ENCODE data around the gene VPS33B.
A peak's percentile ranks its signal among the peaks of the same experiment; 100 is the strongest.
"Not testable (repeated sequence)": the region's sequence is repeated elsewhere in the genome, so short reads cannot be mapped to it uniquely, and the experiment has no call there.

VPS33B gene
- long read RNA-seq, donor 1, partial matches to known transcripts, result 0 of 2 reads
- long read RNA-seq, donor 1, other reads (novel, unspliced or antisense), result 0 of 2 reads
- long read RNA-seq, donor 2, partial matches to known transcripts, result 0 of 1 reads
- long read RNA-seq, donor 2, other reads (novel, unspliced or antisense), result 0 of 1 reads
- long read RNA-seq, donor 3, partial matches to known transcripts, result 0 of 1 reads
- long read RNA-seq, donor 3, other reads (novel, unspliced or antisense), result 0 of 1 reads
- long read RNA-seq, donor 4, result 0 reads
- long read RNA-seq, donor 5, partial matches to known transcripts, result 0 of 3 reads
- long read RNA-seq, donor 5, other reads (novel, unspliced or antisense), result 0 of 3 reads
- long read RNA-seq, donor 6, partial matches to known transcripts, result 0 of 1 reads
- long read RNA-seq, donor 6, other reads (novel, unspliced or antisense), result 0 of 1 reads
- long read RNA-seq, donor 7, result 0 reads
- long read RNA-seq, donor 8, result 0 reads

DNA sequence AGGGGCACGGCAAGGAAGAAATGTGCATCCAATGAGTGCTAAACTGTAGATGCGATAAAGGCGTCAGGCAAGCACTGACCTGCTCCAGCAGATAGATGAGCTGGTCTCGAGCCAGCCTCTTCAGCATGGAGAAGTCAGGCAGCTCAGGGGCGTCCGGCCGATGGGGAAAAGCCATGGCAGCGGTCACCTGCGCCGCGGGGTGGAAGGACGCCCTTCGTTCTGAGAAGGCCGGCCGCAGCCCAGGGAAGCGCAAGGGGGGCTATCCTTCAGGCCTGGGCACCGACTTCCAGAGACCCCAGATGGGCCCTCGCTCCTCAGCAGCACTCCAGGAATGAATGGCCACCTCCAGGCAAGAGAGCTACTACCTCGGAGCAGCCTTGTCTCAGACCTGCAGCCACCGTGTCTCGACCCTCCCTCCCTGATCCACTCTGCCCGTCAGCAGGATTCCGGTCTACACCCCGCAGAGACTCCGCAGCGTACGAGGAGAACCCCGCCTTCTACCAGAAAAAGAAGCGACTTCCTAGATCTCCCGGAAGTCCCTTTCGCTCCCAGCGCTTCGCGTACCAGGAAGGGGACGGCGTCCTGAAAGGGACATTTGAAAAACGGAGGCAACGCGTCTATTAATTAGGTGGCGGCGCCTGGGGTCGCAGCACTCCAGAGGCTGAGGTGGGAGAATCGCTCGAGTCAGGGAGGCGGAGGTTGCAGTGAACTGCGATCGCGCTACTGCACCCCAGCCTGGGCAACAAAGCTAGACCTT is at the start of gene VPS33B:
TSS of gene VPS33B (minus strand) at position 520 of the 757 bp plus-strand sequence. CDS start at position 175, 345 bp downstream.
- peak; percentile 83 for DNase-seq

DNA sequence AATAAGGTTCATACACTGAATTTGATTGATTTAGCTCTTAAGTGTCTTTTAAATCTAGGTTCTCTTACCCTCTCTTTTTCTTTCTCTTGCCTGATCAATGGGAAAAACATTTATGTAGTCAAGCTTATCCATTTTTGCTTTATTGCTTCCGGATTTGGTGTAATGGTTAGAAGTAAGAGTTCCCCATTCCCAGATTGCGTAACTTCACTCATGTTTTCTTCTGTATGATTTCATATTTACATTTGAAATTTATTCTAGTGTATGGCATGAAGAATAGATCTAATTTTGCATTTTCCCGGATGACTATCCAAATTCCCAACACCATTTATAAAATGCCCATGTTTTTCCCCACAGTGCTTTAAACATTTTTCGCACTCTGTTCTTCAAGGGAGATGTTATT is 49.8 kb upstream of the VPS33B start:
- DNase-seq, result no peak

DNA sequence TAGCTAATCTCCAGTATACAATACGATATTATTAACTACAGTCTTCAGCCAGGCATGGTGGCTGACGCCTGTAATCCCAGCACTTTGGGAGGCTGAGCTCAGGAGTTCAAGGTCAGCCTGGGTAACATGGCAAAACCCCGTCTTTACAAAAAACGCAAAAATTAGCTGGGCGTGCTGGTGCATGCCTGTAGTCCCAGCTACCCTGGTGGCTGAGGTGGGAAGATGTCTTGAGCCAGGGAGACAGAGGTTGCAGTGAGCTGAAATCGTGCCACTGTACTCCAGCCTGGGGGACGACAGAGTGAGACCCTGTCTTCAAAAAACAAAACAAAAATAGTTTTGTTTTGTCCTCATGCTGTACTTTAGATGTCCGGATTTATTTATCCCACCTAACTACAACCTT is 48.5 kb upstream of the VPS33B start:
- DNase-seq, result no peak

DNA sequence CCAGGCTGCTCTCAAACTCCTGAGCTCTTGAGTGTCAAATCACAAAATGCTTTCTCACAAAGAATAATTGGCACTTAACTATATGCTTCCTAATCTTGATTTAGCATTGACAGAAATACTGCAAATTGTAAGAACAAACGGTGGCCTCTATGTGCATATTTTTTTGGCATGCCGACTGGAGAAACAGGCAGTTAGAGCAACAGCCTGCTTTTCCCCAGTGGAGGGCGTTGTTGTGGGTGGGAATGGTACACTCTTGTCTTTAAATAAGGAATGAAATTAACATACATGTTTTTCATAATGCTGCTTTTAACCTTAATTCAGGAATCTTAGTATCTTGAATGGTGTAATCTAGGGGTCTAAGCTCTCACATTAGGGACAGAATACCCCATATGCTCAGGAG is 46.6 kb upstream of the VPS33B start:
- no peak for DNase-seq

DNA sequence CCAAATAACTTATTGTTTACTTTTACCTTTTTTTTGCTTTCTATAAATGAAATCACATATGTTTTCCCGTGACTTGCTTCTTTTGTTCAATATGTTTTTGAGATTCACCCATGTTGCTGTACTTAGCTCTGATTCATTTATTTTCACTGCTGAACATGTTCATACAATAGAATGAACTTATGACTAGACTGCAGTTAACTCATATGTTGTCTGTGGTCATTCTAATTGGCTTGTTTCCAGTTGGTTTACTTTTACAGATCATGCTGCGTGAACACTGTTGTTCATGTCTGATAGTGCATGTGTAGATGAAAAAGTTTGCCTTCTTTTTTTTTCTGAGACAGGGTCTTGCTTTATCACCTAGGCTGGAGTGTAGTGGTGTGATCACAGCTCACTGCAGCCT is 46.0 kb upstream of the VPS33B start:
- DNase-seq, result no peak

DNA sequence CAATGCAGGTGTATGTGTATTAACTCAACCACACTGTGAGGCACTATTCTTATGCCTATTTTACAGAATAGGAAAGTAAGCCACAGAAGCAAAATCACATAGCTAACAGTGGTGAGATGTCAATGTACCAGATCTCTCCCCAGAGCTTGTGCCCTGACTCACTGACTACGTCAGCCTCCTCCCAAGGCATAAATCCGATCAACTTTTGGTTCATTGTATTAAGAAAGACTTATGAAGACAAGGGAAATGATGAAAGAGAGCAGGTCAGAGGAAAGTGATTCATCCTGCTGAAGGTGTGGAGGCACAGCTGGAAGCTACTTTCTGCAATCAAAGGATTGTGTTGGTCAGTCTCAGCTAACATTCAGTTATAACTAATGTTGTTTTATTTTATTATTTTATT is 44.6 kb upstream of the VPS33B start:
- DNase-seq, result no peak

DNA sequence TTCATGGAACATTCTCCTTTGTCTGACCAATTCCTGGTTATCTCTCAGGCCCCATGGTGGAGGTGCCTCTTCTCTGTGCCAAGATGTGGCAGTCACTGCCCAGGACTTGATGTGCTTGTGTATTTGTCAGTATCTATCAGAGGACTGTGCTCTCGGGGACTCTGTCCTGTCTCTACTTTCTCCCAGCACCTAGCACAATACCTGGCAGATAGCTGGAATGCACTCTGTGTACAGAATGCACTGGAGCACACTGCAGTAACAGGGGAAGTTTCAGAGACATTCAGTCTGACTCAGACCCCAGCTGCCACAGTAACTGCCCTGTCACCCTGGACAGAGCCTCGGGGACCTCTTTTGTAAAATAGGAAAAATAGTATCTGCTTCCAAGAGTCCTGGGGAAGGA is 43.1 kb upstream of the VPS33B start:
- no peak for DNase-seq

DNA sequence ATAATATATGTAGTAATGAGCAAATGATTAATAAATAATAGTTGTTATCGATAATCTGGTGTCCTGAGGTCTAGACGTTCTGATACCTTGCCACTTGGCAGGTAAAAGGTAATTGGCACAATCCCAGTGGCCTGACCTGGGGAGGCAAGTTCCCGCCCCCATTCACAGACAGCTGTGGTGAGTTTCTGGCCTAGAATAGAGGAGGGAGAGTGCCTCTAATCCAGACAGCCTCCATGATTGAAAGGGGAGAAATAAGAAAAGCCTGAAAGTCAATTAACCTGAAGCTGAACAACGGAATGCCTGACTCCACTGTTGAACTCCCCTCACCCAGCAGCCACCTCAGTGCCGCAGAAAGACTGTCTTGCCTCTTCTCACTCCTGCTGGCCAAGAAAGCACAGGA is 39.6 kb upstream of the VPS33B start:
- DNase-seq, result no peak

DNA sequence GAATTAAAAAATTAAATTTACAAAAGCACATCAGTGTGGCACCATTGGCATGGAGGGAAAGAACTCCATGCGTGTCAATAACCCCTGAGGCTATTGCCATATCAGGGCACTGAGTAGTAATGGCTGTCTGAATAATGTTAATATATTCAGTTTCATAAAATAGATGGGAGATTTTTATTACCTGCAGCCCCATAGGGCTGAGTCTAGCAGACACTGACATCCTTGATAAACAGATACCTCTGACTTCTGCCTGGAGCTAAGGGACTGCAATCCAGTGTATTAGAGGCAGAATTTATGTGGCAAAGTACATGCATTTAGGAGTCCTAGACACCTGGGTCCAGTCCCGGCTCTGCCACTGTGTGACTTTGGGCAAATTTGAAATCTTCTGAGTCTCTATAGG is 38.8 kb upstream of the VPS33B start:
- DNase-seq, result no peak

DNA sequence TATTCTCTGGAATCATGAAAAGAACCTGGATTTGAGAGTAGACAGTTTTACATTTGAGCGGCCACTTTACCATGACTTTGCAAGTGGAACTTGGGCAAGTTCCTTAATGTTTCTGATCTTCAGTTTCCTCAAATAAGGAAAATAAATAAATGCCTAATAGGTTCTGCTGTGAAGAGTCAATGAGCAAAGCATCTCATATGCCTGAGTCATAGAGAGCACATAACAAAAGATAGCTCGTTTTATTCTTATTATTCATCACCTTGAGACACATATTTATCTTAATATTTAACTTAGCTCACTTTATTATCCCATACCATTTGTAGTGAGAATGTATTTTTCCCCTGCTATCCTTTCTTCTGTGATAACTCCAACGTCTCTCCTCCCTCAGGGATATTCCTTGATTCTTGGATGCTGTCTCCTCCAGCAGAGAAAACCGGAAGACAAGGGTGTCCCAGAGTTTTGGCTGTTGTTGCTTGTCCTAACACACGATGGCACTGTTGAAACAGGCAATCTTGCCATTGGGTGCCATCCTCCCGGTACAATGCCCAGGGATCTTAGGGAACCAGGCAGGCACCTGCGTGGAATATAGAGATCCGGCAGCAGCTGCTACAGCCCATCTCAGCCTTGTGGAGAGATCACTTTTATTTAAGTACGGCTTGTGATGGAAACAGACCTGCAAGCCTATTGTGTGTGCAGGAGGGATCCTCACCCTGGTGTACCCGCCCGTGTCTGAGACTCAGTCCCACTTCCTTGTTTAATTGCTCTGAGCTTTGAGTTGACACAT is 33.3 kb upstream of the VPS33B start:
- DNase-seq, result peak; percentile 29

DNA sequence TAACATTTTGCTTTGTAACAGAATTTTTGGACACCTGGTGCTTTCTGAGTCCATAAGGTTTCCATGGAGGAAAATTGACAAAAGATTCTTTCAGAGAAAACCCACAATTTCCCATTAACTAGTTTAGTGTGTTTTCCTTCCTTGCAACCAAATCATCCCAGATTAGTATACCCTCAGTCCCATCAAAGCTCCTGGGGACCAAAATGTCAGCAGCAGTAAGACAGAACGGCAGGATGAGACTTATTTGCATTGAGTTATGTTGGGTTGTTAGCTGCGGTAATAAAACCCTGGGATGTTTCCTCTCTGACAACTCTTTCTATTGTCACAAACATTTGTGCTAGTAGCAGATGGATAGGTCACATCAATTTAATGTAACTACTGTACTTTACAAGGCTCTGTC is 32.4 kb upstream of the VPS33B start:
- DNase-seq, result no peak

DNA sequence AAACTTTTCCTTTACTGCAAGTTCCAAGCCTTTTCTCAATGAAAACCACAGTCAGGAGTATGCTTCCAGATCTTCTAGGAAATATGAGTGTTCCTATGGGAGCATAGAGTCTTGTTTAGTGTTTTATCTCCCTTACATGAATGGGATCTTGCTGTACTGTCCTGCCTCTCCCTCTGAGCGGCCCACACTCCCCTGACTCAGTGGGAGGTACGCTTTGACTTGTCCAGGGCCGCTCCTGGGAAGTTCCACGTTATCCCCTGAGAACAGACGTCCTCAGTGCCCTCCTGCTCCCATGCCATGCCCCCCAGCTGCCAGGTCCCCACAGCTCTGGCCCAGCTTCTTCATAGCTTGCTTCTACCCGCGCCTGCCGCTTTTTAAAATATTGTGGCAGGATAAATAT is 28.9 kb upstream of the VPS33B start:
- DNase-seq, result no peak

DNA sequence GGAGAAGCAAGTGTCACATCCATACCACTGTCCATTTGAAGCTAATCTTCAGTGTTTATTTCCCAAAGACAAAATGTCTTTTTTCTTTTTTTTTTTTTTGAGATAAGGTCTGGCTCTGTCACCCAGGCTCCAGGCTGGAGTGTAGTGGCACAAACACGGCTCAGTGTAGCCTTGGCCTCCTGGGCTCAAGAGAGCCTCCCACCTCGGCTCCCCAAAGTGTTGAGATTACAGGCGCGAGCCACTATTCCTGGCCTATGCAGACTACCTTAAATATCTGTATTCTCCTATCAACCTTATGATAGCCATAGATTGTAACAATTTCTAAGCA is 27.7 kb upstream of the VPS33B start:
- DNase-seq, result no peak

DNA sequence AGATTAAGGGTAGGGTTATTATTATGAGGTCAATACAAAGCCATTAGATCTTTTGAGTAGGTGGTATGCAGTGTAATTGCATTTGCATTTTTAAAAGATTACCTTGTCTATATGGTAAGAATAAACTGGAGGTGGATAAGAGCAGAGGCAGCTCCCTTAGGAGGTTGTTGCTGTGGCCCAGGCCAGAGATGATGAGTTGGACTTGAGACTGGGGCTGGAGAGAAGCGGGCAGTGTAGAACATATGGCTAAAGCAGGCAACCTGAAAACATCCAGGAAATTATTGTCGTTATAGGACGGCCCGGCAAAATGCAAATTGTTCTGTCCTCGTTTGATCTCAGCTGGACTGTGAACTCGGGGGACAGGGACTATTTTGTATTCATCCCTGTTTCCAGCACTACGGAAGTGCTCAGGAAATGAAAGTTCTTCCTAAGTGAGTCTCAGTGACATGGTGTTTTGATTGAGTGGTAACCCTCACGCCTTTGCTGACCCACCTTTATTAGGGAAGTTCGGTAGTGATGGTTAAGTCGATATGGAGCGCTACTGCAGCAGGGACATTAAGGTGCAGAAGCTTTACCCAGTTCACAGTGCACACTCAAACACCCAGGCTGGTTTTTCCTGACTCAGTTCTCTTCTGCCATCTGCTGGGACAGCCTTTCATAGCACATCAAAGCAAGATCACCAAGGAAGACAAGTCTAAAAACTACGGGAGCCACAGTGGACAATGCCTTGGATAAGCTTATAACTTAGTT is 27.2 kb upstream of the VPS33B start:
- peak; percentile 19 for DNase-seq

DNA sequence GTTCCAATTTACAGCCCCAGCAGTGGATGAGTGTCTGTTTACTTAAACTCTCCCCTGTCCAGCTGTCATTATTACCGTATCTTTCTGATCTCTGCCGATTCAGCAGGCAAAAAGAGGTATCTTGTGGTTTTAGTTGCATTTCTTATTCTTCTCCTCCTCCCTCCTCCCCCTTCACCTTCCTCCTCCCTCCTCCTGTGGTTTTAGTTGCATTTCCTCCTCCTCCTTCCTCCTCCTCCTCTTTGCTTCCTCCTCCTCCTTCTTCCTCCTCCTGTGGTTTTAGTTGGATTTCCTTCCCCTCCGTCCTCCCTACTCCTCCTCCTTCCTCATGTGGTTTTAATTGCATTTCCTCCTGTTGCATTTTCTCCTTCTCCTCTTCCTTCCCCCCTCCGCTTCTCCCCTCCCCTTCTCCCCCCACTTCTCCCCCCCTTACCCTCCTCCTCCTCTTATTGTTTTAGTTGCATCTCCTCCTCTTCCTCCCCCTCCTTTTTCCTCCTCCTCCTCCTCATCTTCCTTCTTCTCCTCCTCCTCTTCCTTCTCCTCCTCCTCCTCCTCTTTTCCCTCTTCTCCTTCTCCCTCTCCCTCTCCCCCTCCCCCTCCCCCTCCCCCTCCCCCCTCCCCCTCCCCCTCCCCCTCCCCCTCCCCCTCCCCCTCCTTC is 25.3 kb upstream of the VPS33B start:
- DNase-seq, result no peak

DNA sequence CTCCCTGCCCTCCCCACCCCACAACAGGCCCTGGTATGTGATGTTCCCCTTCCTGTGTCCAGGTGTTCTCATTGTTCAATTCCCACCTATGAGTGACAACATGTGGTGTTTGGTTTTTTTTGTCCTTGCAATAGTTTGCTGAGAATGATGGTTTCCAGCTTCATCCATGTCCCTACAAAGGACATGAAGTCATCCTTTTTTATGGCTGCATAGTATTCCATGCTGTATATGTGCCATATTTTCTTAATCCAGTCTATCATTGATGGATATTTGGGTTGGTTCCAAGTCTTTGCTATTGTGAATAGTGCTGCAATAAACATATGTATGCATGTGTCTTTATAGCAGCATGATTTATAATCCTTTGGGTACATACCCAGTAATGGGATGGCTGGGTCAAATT is 23.7 kb upstream of the VPS33B start:
- DNase-seq, result not testable (repeated sequence)

DNA sequence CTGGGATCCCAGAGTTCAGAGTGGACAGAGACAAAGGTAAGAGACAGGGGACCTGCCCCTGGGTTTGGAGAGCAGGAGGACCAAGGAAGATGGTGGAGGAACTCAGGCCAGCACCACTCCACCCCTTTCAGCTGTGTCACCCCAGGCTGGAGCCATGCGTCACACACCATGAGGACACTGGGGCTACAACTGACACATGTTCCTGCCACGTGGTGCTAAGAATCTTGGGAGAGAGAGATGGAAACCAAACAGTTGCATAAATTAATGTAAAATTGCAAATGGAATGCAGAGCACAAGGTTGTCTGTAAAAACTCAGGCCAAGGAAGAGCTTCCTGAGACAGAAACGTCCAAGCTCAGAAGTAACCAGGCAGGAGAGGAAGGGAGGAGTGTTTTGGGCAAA is 22.7 kb upstream of the VPS33B start:
- DNase-seq, result no peak

DNA sequence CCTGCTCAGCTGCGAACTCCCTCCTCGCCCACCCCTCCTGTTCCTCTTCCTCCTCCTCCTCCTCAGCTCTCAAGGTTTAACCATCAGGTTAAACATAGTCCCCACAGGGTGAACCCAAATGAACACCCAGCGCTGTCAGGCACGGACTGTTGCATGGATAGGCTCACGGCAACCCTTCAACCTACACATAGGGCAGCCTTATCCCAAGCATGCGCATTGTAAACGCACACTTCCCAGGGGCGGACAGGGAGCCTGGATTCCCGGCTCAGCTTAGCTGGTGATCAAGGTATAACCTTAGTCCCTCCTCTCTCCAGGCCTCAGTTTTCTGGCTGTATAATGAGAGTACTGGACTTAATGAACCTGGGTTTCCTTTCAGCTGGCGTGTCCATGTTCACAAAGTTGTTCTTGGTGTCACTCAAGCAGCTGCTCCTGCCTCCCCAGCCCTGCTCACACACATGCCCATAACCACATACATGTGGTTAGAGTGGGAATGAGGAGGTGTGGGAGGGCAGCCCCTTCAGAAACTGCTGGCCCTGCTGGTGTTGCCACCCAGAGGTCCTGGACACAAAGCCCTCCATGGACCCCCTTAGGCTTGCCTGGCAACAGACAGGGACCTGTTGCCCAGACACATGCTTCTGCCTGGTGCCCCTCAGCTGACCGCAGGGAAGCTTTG is 20.9 kb upstream of the VPS33B start:
- no peak for DNase-seq

DNA sequence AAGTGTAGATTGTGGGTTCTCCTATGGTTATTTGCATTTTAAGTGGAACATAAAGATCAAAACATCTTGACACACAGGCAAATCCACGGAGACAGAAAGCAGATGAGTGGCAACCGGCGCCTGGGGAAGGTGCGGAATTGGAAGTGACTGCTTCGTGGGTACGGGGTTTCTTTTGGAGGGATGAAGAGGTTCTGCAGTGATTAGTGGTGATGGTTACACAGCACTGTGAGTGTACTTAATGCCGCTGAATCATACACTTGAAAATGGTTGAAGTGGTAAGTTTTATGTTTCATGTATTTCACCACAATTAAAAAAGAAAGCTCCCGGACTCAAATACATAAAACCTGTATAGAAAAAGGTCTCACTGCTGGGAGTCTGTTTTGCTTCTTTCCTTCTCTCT is 18.5 kb upstream of the VPS33B start:
- no peak for DNase-seq

DNA sequence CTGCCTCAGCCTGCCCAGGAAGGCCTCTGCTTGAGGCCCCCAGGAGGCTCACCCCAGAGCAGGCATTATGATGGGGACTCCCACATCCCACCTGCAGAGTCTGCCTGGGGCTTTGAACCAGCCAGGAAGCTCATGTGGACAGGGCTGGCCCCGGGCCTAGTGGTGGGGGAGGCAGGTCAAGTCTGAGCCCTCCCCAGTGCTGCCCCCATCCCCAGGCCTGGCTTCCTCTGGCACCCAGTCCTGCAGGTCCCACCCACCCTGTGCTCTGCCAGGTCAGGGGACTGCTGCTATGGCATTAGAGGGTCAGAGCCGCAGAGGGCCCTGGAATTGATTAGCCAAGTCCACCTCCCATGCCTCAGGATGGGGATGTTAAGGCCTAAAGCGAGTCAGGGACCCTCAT is 17.6 kb upstream of the VPS33B start:
- DNase-seq, result no peak

Measured in right kidney (tissue), 9 donors.